HG03159 (cell line): Measurements from ENCODE around the gene PTX3.

Source experiments
- ATAC-seq: cut with Tn5 transposase; IDR thresholded peaks from one replicate; pipeline ENCODE4 v1.9.1; 2021; ENCODE audit warnings: mild to moderate bottlenecking, moderate library complexity; ENCODE audit not compliant: unreplicated experiment

The PTX3 gene

GRCh38 chr3:157420606-157421130 is 16.0 kb upstream of the PTX3 start:
- ATAC-seq: no peak

GRCh38 chr3:157423337-157423736 is 13.3 kb upstream of the PTX3 start:
- no peak for ATAC-seq

GRCh38 chr3:157427901-157428300 is 8.7 kb upstream of the PTX3 start:
- ATAC-seq: no peak

- ATAC-seq: no peak
Measured at GRCh38 chr3:157428853-157429252, 7.8 kb upstream of the PTX3 start.

- no peak for ATAC-seq
Measured at GRCh38 chr3:157429708-157430107, 6.9 kb upstream of the PTX3 start.

GRCh38 chr3:157438194-157438730 is 1.6 kb downstream of the PTX3 start:
- ATAC-seq: no peak

- ATAC-seq: no peak
Measured at GRCh38 chr3:157441102-157441624, 4.5 kb downstream of the PTX3 start.

- no peak for ATAC-seq
Measured at GRCh38 chr3:157442729-157443128, 6.1 kb downstream of the PTX3 start.

- ATAC-seq: no peak
Measured at GRCh38 chr3:157443905-157444796, 7.5 kb downstream of the PTX3 start.

GRCh38 chr3:157444797-157445184 is 8.1 kb downstream of the PTX3 start:
- no peak for ATAC-seq

- ATAC-seq: no peak
Measured at GRCh38 chr3:157445857-157446256, 9.2 kb downstream of the PTX3 start.

- ATAC-seq: no peak
Measured at GRCh38 chr3:157447026-157447694, 10.5 kb downstream of the PTX3 start.

- no peak for ATAC-seq
Measured at GRCh38 chr3:157452097-157452496, 15.4 kb downstream of the PTX3 start.

GRCh38 chr3:157453824-157454223 is 17.2 kb downstream of the PTX3 start:
- ATAC-seq: no peak

GRCh38 chr3:157459706-157460105 is 23.1 kb downstream of the PTX3 start:
- ATAC-seq: no peak

GRCh38 chr3:157460253-157460652 is 23.6 kb downstream of the PTX3 start:
- no peak for ATAC-seq

GRCh38 chr3:157463816-157464215 is 27.2 kb downstream of the PTX3 start:
- no peak for ATAC-seq

GRCh38 chr3:157464321-157464720 is 27.7 kb downstream of the PTX3 start:
- ATAC-seq: no peak

- ATAC-seq: no peak
Measured at GRCh38 chr3:157465741-157466140, 29.1 kb downstream of the PTX3 start.

- ATAC-seq: no peak
Measured at GRCh38 chr3:157467200-157467599, 30.6 kb downstream of the PTX3 start.

- ATAC-seq: no peak
Measured at GRCh38 chr3:157469561-157470294, 33.1 kb downstream of the PTX3 start.
